GM12878 (cell line): ENCODE data around the gene XPNPEP2. TPM values are rescaled to one million over a fixed set of nuclear protein-coding genes. Genes with fewer than 3 reads are reported as not detected.

ENCODE experiments used
- ATAC-seq: fragments of 200-7000 bp; cut with Tn5 transposase; 3 replicates; pipeline ENCODE4 v1.9.1; 2020; ENCODE audit warnings: mild to moderate bottlenecking, moderate library complexity
- BruUV-seq: library from RNA; stranded (reverse); fragments of 400-500 nt; replicated peaks from 2 replicates; lab custom pipeline; 2021; lab: Mats Ljungman, UMichigan
- CTCF ChIA-PET: fragments of 300-600 bp; sonication (Branson Sonifier 250); formaldehyde crosslinking; extraction: SDS; loops from one replicate; lab custom pipeline; 2021; ENCODE audit warnings: inconsistent platforms; lab: Yijun Ruan, JAX
- POLR2A ChIA-PET: fragments of 350-600 bp; formaldehyde crosslinking; extraction: SDS; loops from one replicate; lab custom pipeline; 2021; ENCODE audit warnings: inconsistent platforms; lab: Charles Lee
- RAD21 ChIA-PET: fragments of 300-600 bp; sonication (Branson Sonifier 250); formaldehyde crosslinking; loops from one replicate; lab custom pipeline; 2023; ENCODE audit warnings: antibody characterized with exemption; ENCODE audit not compliant: unreplicated experiment; lab: Charles Lee
- SMC1A ChIA-PET: fragments of 300-600 bp; sonication (Branson Sonifier 250); formaldehyde crosslinking; loops from one replicate; lab custom pipeline; 2023; ENCODE audit not compliant: unreplicated experiment, uncharacterized antibody; lab: Charles Lee
- DNase-seq: peaks from one replicate; pipeline ENCODE4 v3.0.0-alpha.2; 2011; ENCODE audit warnings: low read depth, low spot score
- FAIRE-seq: peaks from 3 replicates; lab custom pipeline; 2011; peaks lifted over from hg19 to GRCh38; lab: Jason Lieb, UNC
- H2AFZ ChIP-seq: 2 replicates; pipeline ENCODE4 v1.6.0; 2011; ENCODE audit warnings: low read depth, low read length, control low read depth; ENCODE audit not compliant: control insufficient read depth
- H3K27ac ChIP-seq: 2 replicates; pipeline ENCODE4 v1.5.1; 2011; ENCODE audit warnings: control low read depth; ENCODE audit not compliant: control insufficient read depth, insufficient read depth
- H3K27me3 ChIP-seq, 2 experiments: replicated peaks in 1 of 2; 2 replicates each; pipeline versions ENCODE4 v1.6.0 to v1.6.1; 2011; ENCODE audit warnings: low read length in 1 of 2; ENCODE audit not compliant: control insufficient read depth in 2 of 2, insufficient read depth in 2 of 2
- H3K36me3 ChIP-seq, 2 experiments: 2 replicates each; pipeline ENCODE4 v1.5.1; 2011; ENCODE audit warnings: low read length in 1 of 2; ENCODE audit not compliant: control insufficient read depth in 2 of 2, insufficient read depth in 2 of 2
- H3K4me1 ChIP-seq: 2 replicates; pipeline ENCODE4 v1.6.1; 2011; ENCODE audit warnings: mild to moderate bottlenecking, low read length, moderate library complexity, mixed read lengths; ENCODE audit not compliant: control insufficient read depth, insufficient read depth
- H3K4me2 ChIP-seq: 2 replicates; pipeline ENCODE4 v1.6.0; 2011; ENCODE audit warnings: control low read depth; ENCODE audit not compliant: control insufficient read depth, insufficient read depth
- H3K4me3 ChIP-seq: fragments of 200-600 bp; sonication (generic); 2 replicates; pipeline ENCODE4 v1.5.1; 2016
- H3K79me2 ChIP-seq: 2 replicates; pipeline ENCODE4 v1.6.0; 2011; ENCODE audit warnings: low read length; ENCODE audit not compliant: control insufficient read depth, insufficient read depth
- H3K9ac ChIP-seq: 2 replicates; pipeline ENCODE4 v1.8.0; 2011; ENCODE audit warnings: low read length, control low read depth, mixed read lengths; ENCODE audit not compliant: control insufficient read depth, insufficient read depth
- H3K9me3 ChIP-seq: replicated peaks from 3 replicates; pipeline ENCODE4 v1.5.1; 2011; ENCODE audit warnings: mild to moderate bottlenecking, low read length; ENCODE audit not compliant: control insufficient read depth, insufficient read depth
- H4K20me1 ChIP-seq: 2 replicates; pipeline ENCODE4 v1.6.0; 2011; ENCODE audit not compliant: control insufficient read depth, insufficient read depth
- JUNB ChIP-seq: IDR thresholded peaks from 2 replicates; pipeline ENCODE4 v1.6.1; 2016; ENCODE audit warnings: antibody characterized with exemption, mild to moderate bottlenecking
- NBN ChIP-seq: fragments of 450-650 bp; IDR thresholded peaks from 2 replicates; pipeline ENCODE4 v1.6.1; 2016
- NFXL1 ChIP-seq: fragments of 450-650 bp; IDR thresholded peaks from 2 replicates; pipeline ENCODE4 v1.6.1; 2017; ENCODE audit warnings: antibody characterized with exemption, mild to moderate bottlenecking, borderline replicate concordance
- POU2F2 ChIP-seq: IDR thresholded peaks from 3 replicates; pipeline ENCODE4 v1.6.1; 2011; ENCODE audit warnings: low read depth, mild to moderate bottlenecking, low read length, borderline replicate concordance
- RAD21 ChIP-seq: IDR thresholded peaks from 2 replicates; pipeline ENCODE4 v1.6.1; 2011; ENCODE audit warnings: mild to moderate bottlenecking, low read depth, low read length, moderate library complexity; ENCODE audit not compliant: insufficient read depth
- RB1 ChIP-seq: fragments of 450-650 bp; formaldehyde crosslinking; IDR thresholded peaks from 2 replicates; pipeline ENCODE4 v1.6.1; 2017; ENCODE audit warnings: mild to moderate bottlenecking, borderline replicate concordance
- RUNX3 ChIP-seq: IDR thresholded peaks from 2 replicates; pipeline ENCODE4 v1.6.1; 2012; ENCODE audit warnings: low read length, inconsistent platforms
- SMC3 ChIP-seq: IDR thresholded peaks from 2 replicates; pipeline ENCODE4 v1.6.1; 2011; ENCODE audit warnings: low read length, improper control_type of control experiment, borderline replicate concordance
- WGBS: methylation state at CpG from one replicate; pipeline ENCODE4 v1.1.6; 2016; ENCODE audit warnings: low lambda C conversion rate; ENCODE audit not compliant: insufficient replicate concordance, insufficient coverage; ENCODE audit errors: missing lambda C conversion rate; 5-methylcytosine and 5-hydroxymethylcytosine counted together
- in situ Hi-C: fragments of 300-500 bp; cut with MboI; formaldehyde crosslinking; loops from 9 replicates; pipeline ENCODE4 v1.14.3; 2018; ENCODE audit warnings: mixed read lengths
- intact Hi-C: fragments of 100-400 bp; cut with micrococcal nuclease; formaldehyde crosslinking; loops from one replicate; pipeline ENCODE4 v1.14.2; 2022; ENCODE audit not compliant: unreplicated experiment
- polyA plus RNA-seq, 11 experiments: library from polyadenylated mRNA; depleted of rRNA in 4 of 11; unstranded in 6 of 11; stranded (reverse) in 5 of 11; fragments of >200 nt; fragmentation: Nextera tagmentation in 4 of 11; fragmentation: Illumina TruSeq in 1 of 11; extraction: Ambion mirVana in 4 of 11; extraction: Trizol in 1 of 11; gene quantifications; 1 replicate in 1 of 11; 2 replicates in 10 of 11; pipeline versions ENCODE4 v1.2.1 to v1.2.3, GENCODE V29; 2011 to 2016; ENCODE audit warnings: inconsistent platforms in 2 of 11, missing spikeins in 2 of 11, low read depth in 1 of 11
- total RNA-seq, 4 experiments: library from RNA; depleted of rRNA in 3 of 4; stranded (reverse); fragments of >200 nt in 3 of 4; fragmentation: Illumina TruSeq in 1 of 4; extraction: Trizol in 1 of 4; gene quantifications; 2 replicates each; pipeline versions ENCODE4 v1.2.1 to v1.2.3, GENCODE V29; 2013 to 2021
- TF ChIP-seq, protein P1 (sequence below), 3 experiments: IDR thresholded peaks in 2 of 3; conservative IDR thresholded peaks in 1 of 3; 2 replicates each; pipeline ENCODE4 v1.5.1; 2011; ENCODE audit warnings: low read depth in 3 of 3, low read length in 3 of 3, mild to moderate bottlenecking in 3 of 3, control low read depth in 2 of 3, moderate library complexity in 2 of 3, inconsistent platforms in 1 of 3, mixed read lengths in 1 of 3; ENCODE audit not compliant: control insufficient read depth in 2 of 3, insufficient read depth in 1 of 3; ENCODE audit errors: extremely low read depth in 1 of 3
- TF ChIP-seq, protein P2 (sequence below): IDR thresholded peaks from 2 replicates; pipeline ENCODE4 v1.6.1; 2011; ENCODE audit warnings: borderline replicate concordance, low read depth, mild to moderate bottlenecking, moderate library complexity, mixed read lengths, low read length; ENCODE audit not compliant: insufficient read depth; ENCODE audit errors: extremely low read length

XPNPEP2 gene
- total and polyA plus RNA-seq, 10 of the 15 experiments (the other 5 are each of a cell fraction or from before 2014, with no cell fraction given), result 0.04 to 0.37 (median 0.15) TPM

DNA sequence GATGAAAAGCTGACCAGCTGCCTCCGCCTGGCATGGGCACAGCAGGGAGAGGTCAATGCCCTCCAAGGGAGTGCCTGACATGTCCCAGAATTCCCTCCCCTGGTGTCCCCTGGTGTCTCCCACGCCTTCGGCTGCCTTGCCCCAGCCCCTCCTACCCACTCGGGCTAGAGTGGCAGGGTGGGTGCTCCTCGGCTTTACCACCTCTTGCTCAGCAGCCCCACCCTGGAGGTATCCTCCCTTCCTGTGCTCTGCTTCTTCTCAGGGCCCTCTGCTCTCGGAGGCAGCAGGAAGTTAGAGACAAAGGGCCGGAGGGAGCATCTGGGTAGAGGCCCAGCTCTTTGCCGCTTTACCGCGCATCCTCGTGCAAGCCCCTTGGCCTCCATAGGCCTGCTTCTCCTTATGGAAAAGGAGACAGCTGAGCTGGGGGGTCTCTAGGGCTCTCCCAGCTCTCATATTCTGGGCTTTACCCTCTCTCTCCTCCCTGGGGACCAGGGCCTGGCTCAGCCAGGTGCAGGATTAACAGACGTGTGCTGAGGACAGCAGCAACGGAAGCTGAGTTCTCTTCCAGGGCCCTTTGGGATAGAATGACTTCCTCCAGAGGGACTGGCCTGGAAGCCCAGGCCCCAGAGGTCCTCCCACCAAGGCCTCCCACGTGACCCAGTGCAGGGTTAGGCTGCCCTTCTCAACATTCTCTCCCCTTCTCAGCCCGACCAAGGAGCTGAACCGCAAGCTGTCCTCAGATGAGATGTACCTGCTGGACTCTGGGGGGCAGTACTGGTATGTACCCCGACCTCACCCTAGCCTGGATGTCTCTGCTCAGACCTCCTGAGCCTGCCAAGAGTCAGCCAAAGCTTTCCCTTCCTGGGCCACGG is 17.2 kb downstream of the XPNPEP2 start:
- DNase-seq, result no peak
- no TSS peak for BruUV-seq
- Histone ChIP-seq H3K4me2 (no peak overlapping the region), H3K36me3 (no peaks in the 10 kb centered on the region), H3K9me3 (no peaks in the 10 kb centered on the region), H3K79me2 (no peaks in the 10 kb centered on the region), H3K4me3 (no peak overlapping the region), H3K27me3 (no peaks in the 10 kb centered on the region)
- ChIA-PET CTCF (interaction anchor here (0.5 to 6.9 kb wide), 20 partner anchors 13 to 271 kb away, joined by 3 to 80 read pairs (median 4); partner anchors contain the start of gene XPNPEP2), RAD21 (interaction anchor here (0.7 to 5.6 kb wide), 8 partner anchors 12 to 305 kb away, joined by 3 to 65 read pairs (median 8); partner anchors contain the start of gene SASH3), SMC1A (interaction anchor here (0.7 to 6.0 kb wide), 14 partner anchors 14 to 272 kb away, joined by 3 to 58 read pairs (median 4); partner anchors contain the start of gene SASH3), POLR2A (interaction anchor here (1.2 kb wide), 1 partner anchor 26 kb away, joined by 3 read pairs; no protein-coding TSS in a partner anchor)
- in situ Hi-C loops, result no loop called here
- ATAC-seq, result peak; percentile 72
- TF ChIP-seq POU2F2 (no peak), NFXL1 (no peak), RAD21 (peak; percentile 54), NBN (no peak), RB1 (no peak), SMC3 (peak; percentile 55; the same call in 1 of the 2 replicates), RUNX3 (0 out of 2 replicates have a peak, but pooled peaks have one; percentile 19), JUNB (no peak)
- TF ChIP-seq, protein P1, sequence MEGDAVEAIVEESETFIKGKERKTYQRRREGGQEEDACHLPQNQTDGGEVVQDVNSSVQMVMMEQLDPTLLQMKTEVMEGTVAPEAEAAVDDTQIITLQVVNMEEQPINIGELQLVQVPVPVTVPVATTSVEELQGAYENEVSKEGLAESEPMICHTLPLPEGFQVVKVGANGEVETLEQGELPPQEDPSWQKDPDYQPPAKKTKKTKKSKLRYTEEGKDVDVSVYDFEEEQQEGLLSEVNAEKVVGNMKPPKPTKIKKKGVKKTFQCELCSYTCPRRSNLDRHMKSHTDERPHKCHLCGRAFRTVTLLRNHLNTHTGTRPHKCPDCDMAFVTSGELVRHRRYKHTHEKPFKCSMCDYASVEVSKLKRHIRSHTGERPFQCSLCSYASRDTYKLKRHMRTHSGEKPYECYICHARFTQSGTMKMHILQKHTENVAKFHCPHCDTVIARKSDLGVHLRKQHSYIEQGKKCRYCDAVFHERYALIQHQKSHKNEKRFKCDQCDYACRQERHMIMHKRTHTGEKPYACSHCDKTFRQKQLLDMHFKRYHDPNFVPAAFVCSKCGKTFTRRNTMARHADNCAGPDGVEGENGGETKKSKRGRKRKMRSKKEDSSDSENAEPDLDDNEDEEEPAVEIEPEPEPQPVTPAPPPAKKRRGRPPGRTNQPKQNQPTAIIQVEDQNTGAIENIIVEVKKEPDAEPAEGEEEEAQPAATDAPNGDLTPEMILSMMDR (IDR thresholded peaks at IDR 0.05 in 2 of 3, conservative IDR thresholded peaks at IDR 0.05 in 1 of 3; ENCODE audit: control insufficient read depth in 2 of 3, extremely low read depth in 1 of 3, insufficient read depth in 1 of 3, low read depth in 3 of 3, low read length in 3 of 3), result peak; percentile 39 to 51 (median 48); a peak in 3 of 6 replicates
- TF ChIP-seq, protein P2, sequence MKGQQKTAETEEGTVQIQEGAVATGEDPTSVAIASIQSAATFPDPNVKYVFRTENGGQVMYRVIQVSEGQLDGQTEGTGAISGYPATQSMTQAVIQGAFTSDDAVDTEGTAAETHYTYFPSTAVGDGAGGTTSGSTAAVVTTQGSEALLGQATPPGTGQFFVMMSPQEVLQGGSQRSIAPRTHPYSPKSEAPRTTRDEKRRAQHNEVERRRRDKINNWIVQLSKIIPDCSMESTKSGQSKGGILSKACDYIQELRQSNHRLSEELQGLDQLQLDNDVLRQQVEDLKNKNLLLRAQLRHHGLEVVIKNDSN, result peak; percentile 53
- TF ChIP-seq, all 136 proteins: peak for 5
- no peak overlapping the region for H3K27ac ChIP-seq
- intact Hi-C loops, result loop anchor here (1.0 kb wide), 1 partner anchor 67 kb away; no protein-coding TSS in a partner anchor
- no peak overlapping the region; the same call in 1 of the 2 replicates for H2AFZ ChIP-seq
- no peak overlapping the region for H3K9ac ChIP-seq
- WGBS, result 53% methylated on average over 16 of the region's 18 CpGs
- FAIRE-seq, result no peak
- peaks cover 29% of the 10 kb centered on the region for H3K4me1 ChIP-seq
- no peaks in the 10 kb centered on the region for H4K20me1 ChIP-seq
